HG02642 (cell line): ENCODE results near the gene OGFR.

Source experiments
- ATAC-seq: cut with Tn5 transposase; IDR thresholded peaks from one replicate; pipeline ENCODE4 v1.9.1; 2021; ENCODE audit warnings: mild to moderate bottlenecking; ENCODE audit not compliant: unreplicated experiment, poor library complexity

Gene OGFR

GRCh38 chr20:62804627-62805154 lies at the start of gene OGFR:
TSS of gene OGFR (plus strand) at chr20:62804835. CDS start at chr20:62804860, 25 bp downstream.
- ATAC-seq: peak; percentile 58

- ATAC-seq: no peak
Measured at GRCh38 chr20:62754991-62755356, 49.7 kb upstream of the OGFR start.

GRCh38 chr20:62755817-62756724 lies 48.6 kb upstream of the OGFR start:
- ATAC-seq: no peak

GRCh38 chr20:62758226-62758912 lies 46.3 kb upstream of the OGFR start:
- no peak for ATAC-seq

- ATAC-seq: no peak
Measured at GRCh38 chr20:62759981-62760431, 44.6 kb upstream of the OGFR start.

GRCh38 chr20:62760471-62760855 lies 44.2 kb upstream of the OGFR start:
- ATAC-seq: no peak

- ATAC-seq: no peak
Measured at GRCh38 chr20:62760856-62761758, 43.5 kb upstream of the OGFR start.

GRCh38 chr20:62761759-62762131 lies 42.9 kb upstream of the OGFR start:
- no peak for ATAC-seq

GRCh38 chr20:62762376-62762775 lies 42.3 kb upstream of the OGFR start:
- no peak for ATAC-seq

GRCh38 chr20:62762801-62763368 lies 41.8 kb upstream of the OGFR start:
- ATAC-seq: no peak

- no peak for ATAC-seq
Measured at GRCh38 chr20:62763404-62763803, 41.2 kb upstream of the OGFR start.

- ATAC-seq: no peak
Measured at GRCh38 chr20:62764156-62764935, 40.3 kb upstream of the OGFR start.

GRCh38 chr20:62765021-62765420 lies 39.6 kb upstream of the OGFR start:
- ATAC-seq: no peak

GRCh38 chr20:62765432-62766070 lies 39.1 kb upstream of the OGFR start:
- ATAC-seq: no peak

- ATAC-seq: no peak
Measured at GRCh38 chr20:62766071-62766450, 38.6 kb upstream of the OGFR start.

GRCh38 chr20:62766716-62767115 lies 37.9 kb upstream of the OGFR start:
- no peak for ATAC-seq

GRCh38 chr20:62768234-62768546 lies 36.4 kb upstream of the OGFR start:
- no peak for ATAC-seq

GRCh38 chr20:62768551-62769287 lies 35.9 kb upstream of the OGFR start:
- no peak for ATAC-seq
